NCI-H2107 treated with DMSO at 0.1 percent for 48 hours (cell line): ENCODE results near the gene RHBDL3.

Experiments used
- DNase-seq: peaks from one replicate; lab custom pipeline; 2025; ENCODE audit not compliant: unreplicated experiment; lab: John Stamatoyannopoulos, UW

The RHBDL3 gene

GRCh38 chr17:32356378-32356743, 90.7 kb downstream of the RHBDL3 start:
- DNase-seq, result no peak

GRCh38 chr17:32356750-32357149, 91.1 kb downstream of the RHBDL3 start:
- no peak for DNase-seq

GRCh38 chr17:32357615-32358014, 92.0 kb downstream of the RHBDL3 start:
- no peak for DNase-seq

- DNase-seq, result no peak
These were observed 95.6 kb downstream of the RHBDL3 start for GRCh38 chr17:32361270-32361669.

- DNase-seq, result no peak
These were observed 104.8 kb downstream of the RHBDL3 start for GRCh38 chr17:32370426-32370825.
